Mesothelial cell of epicardium (in vitro differentiated cells): ENCODE measurements around the gene CD209. TPM values are rescaled to one million over a fixed set of nuclear protein-coding genes. Genes with fewer than 3 reads are reported as not detected.

Source experiments
- DNase-seq, 2 experiments: peaks; one replicate each; pipeline ENCODE4 v3.0.0; 2021; ENCODE audit warnings: low spot score in 2 of 2; ENCODE audit not compliant: unreplicated experiment in 2 of 2
- H3K27ac Mint-ChIP-seq: 2 replicates; pipeline ENCODE4 v1.8.0; 2021; ENCODE audit warnings: mixed read lengths
- H3K27me3 Mint-ChIP-seq: 2 replicates; pipeline ENCODE4 v1.8.0; 2021; ENCODE audit warnings: low read depth, mixed read lengths
- H3K36me3 Mint-ChIP-seq: 2 replicates; pipeline ENCODE4 v1.8.0; 2021; ENCODE audit warnings: mixed read lengths
- H3K4me1 Mint-ChIP-seq: 2 replicates; pipeline ENCODE4 v1.8.0; 2021; ENCODE audit warnings: mixed read lengths
- H3K4me3 Mint-ChIP-seq: 2 replicates; pipeline ENCODE4 v1.8.0; 2021; ENCODE audit warnings: mild to moderate bottlenecking, moderate library complexity, mixed read lengths
- H3K9me3 Mint-ChIP-seq: 2 replicates; pipeline ENCODE4 v1.8.0; 2021; ENCODE audit warnings: mixed read lengths
- CTCF ChIP-seq: fragments of 200-600 bp; sonication (generic); IDR thresholded peaks from one replicate; pipeline ENCODE4 v1.5.0; 2021; ENCODE audit warnings: antibody characterized with exemption; ENCODE audit not compliant: unreplicated experiment
- total RNA-seq: library from RNA; stranded (reverse); gene quantifications from 3 replicates; pipeline ENCODE4 v1.2.1, GENCODE V29; 2021

The CD209 gene
- total RNA-seq, 1 donor from 2014 or later = not detected

GRCh38 chr19:7739801-7740681 lies 7.3 kb downstream of the CD209 start:
- Mint-ChIP-seq H3K4me1 (no peaks in the 10 kb centered on the region), H3K36me3 (no peaks in the 10 kb centered on the region), H3K27me3 (peaks cover 85% of the 10 kb centered on the region), H3K27ac (no peak overlapping the region), H3K4me3 (no peak overlapping the region), H3K9me3 (no peaks in the 10 kb centered on the region)
- no peak for DNase-seq
- no peak for TF ChIP-seq CTCF

- H3K4me3 Mint-ChIP-seq = no peak overlapping the region
- peaks cover 84% of the 10 kb centered on the region for H3K27me3 Mint-ChIP-seq
- H3K4me1 Mint-ChIP-seq = no peaks in the 10 kb centered on the region
- TF ChIP-seq CTCF = no peak
- H3K27ac Mint-ChIP-seq = no peak overlapping the region
- H3K9me3 Mint-ChIP-seq = no peaks in the 10 kb centered on the region
- H3K36me3 Mint-ChIP-seq = no peaks in the 10 kb centered on the region
- no peak for DNase-seq
These were observed 8.1 kb downstream of the CD209 start for GRCh38 chr19:7739211-7739755.

GRCh38 chr19:7738023-7738422 lies 9.3 kb downstream of the CD209 start:
- no peaks in the 10 kb centered on the region for H3K36me3 Mint-ChIP-seq
- peaks cover 80% of the 10 kb centered on the region for H3K27me3 Mint-ChIP-seq
- no peaks in the 10 kb centered on the region for H3K9me3 Mint-ChIP-seq
- no peak overlapping the region for H3K4me3 Mint-ChIP-seq
- H3K27ac Mint-ChIP-seq = no peak overlapping the region
- no peaks in the 10 kb centered on the region for H3K4me1 Mint-ChIP-seq
- no peak for TF ChIP-seq CTCF
- DNase-seq = no peak

- DNase-seq = no peak
- H3K9me3 Mint-ChIP-seq = no peaks in the 10 kb centered on the region
- no peaks in the 10 kb centered on the region for H3K36me3 Mint-ChIP-seq
- peaks cover 81% of the 10 kb centered on the region for H3K27me3 Mint-ChIP-seq
- no peak for TF ChIP-seq CTCF
- H3K27ac Mint-ChIP-seq = no peak overlapping the region
- H3K4me3 Mint-ChIP-seq = no peak overlapping the region
- no peaks in the 10 kb centered on the region for H3K4me1 Mint-ChIP-seq
These were observed 10.1 kb downstream of the CD209 start for GRCh38 chr19:7737215-7737614.

- H3K4me1 Mint-ChIP-seq = no peaks in the 10 kb centered on the region
- H3K27me3 Mint-ChIP-seq = peaks cover 85% of the 10 kb centered on the region
- TF ChIP-seq CTCF = no peak
- no peaks in the 10 kb centered on the region for H3K9me3 Mint-ChIP-seq
- no peak overlapping the region for H3K4me3 Mint-ChIP-seq
- H3K27ac Mint-ChIP-seq = no peak overlapping the region
- H3K36me3 Mint-ChIP-seq = no peaks in the 10 kb centered on the region
- no peak for DNase-seq
These were observed 11.2 kb downstream of the CD209 start for GRCh38 chr19:7736148-7736547.
